GM10248 (cell line): ENCODE data around the gene SPX.

Source experiments
- CTCF ChIA-PET: fragments of 300-600 bp; sonication (Branson Sonifier 250); formaldehyde crosslinking; extraction: SDS; loops from one replicate; lab custom pipeline; 2021; ENCODE audit warnings: antibody characterized with exemption; lab: Yijun Ruan, JAX
- POLR2A ChIA-PET: fragments of 350-650 bp; sonication (Branson Sonifier 250); formaldehyde crosslinking; extraction: SDS; loops from one replicate; lab custom pipeline; 2020; ENCODE audit warnings: antibody characterized with exemption; lab: Yijun Ruan, JAX
- DNase-seq: peaks from one replicate; pipeline ENCODE4 v3.0.0; 2012; ENCODE audit errors: extremely low spot score
- CTCF ChIP-seq: IDR thresholded peaks from 2 replicates; pipeline ENCODE4 v1.5.1; 2012; ENCODE audit warnings: mild to moderate bottlenecking, low read depth; ENCODE audit errors: extremely low read depth, missing control alignments, control extremely low read depth

Gene SPX

GRCh38 chr12:21566223-21566906 is 40.3 kb downstream of the SPX start:
- ChIA-PET CTCF (interaction anchor here (1.1 to 1.3 kb wide), 2 partner anchors 9 to 18 kb away, joined by 3 read pairs; no protein-coding TSS in a partner anchor), POLR2A (no interaction called here)
- TF ChIP-seq CTCF = no peak
- no peak for DNase-seq

GRCh38 chr12:21566907-21567394 is 40.9 kb downstream of the SPX start:
- TF ChIP-seq CTCF = no peak
- POLR2A ChIA-PET = no interaction called here
- DNase-seq = no peak
- CTCF ChIA-PET = interaction anchor here (1.1 to 1.3 kb wide), 2 partner anchors 10 to 18 kb away, joined by 3 read pairs; no protein-coding TSS in a partner anchor

GRCh38 chr12:21568115-21568514 is 42.0 kb downstream of the SPX start:
- CTCF ChIA-PET = interaction anchor here (0.7 to 1.4 kb wide), 2 partner anchors 9 to 11 kb away, joined by 4 read pairs; no protein-coding TSS in a partner anchor
- TF ChIP-seq CTCF = no peak
- POLR2A ChIA-PET = no interaction called here
- DNase-seq = no peak

DNA sequence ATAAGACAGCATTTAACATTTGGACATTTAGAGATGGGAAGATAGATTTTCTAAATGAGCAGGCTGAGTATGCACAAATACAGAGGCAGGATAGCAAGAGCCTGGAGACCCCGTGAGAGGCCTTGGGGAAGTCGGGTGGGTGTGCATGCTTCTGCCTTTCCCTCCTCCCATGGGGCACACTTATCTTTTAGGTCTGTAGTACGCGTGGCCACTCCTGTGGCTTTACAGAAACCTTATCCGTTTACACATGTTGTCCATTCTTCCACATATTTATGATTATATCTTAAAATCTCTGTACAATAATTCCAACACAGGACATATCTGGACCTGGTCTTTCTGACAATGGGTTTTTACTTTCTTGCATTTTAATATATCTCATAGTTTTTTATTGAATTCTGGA is 45.0 kb downstream of the SPX start:
- POLR2A ChIA-PET = no interaction called here
- no peak for DNase-seq
- no peak for TF ChIP-seq CTCF
- CTCF ChIA-PET = no interaction called here

- ChIA-PET CTCF (interaction anchor here (1.0 to 1.2 kb wide), 2 partner anchors 10 to 13 kb away, joined by 3 to 4 read pairs; no protein-coding TSS in a partner anchor), POLR2A (no interaction called here)
- TF ChIP-seq CTCF = no peak
- no peak for DNase-seq
Observed at GRCh38 chr12:21573733-21574358, 47.8 kb downstream of the SPX start.

- POLR2A ChIA-PET = no interaction called here
- TF ChIP-seq CTCF = no peak
- CTCF ChIA-PET = no interaction called here
- DNase-seq = no peak
Observed at GRCh38 chr12:21576431-21576830, 50.3 kb downstream of the SPX start.
